Measurements from ENCODE around the gene C20orf202.

DNA sequence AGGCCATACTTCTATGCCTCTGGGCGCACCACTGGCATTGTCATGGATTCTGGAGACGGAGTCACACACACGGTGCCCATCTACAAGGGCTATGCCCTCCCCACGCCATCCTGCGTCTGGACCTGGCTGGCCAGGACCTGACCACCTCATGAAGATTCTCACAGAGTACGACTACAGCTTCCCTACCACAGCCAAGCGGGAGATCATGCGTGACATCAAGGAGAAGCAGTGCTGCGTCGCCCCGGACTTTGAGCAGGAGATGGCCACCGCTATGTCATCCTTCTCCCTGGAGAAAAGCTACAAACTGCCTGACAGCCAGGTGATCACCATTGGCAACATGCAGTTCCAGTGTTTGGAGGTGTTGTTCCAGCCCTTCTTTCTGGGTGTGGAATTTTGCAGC is 42.3 kb upstream of the C20orf202 start:
- no peak for TF ChIP-seq EZH2 (IDR thresholded peaks at IDR 0.05; ENCODE audit: borderline replicate concordance, low read length)
- TF ChIP-seq, protein P1, sequence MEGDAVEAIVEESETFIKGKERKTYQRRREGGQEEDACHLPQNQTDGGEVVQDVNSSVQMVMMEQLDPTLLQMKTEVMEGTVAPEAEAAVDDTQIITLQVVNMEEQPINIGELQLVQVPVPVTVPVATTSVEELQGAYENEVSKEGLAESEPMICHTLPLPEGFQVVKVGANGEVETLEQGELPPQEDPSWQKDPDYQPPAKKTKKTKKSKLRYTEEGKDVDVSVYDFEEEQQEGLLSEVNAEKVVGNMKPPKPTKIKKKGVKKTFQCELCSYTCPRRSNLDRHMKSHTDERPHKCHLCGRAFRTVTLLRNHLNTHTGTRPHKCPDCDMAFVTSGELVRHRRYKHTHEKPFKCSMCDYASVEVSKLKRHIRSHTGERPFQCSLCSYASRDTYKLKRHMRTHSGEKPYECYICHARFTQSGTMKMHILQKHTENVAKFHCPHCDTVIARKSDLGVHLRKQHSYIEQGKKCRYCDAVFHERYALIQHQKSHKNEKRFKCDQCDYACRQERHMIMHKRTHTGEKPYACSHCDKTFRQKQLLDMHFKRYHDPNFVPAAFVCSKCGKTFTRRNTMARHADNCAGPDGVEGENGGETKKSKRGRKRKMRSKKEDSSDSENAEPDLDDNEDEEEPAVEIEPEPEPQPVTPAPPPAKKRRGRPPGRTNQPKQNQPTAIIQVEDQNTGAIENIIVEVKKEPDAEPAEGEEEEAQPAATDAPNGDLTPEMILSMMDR (conservative IDR thresholded peaks at IDR 0.05 in 1 of 2, IDR thresholded peaks at IDR 0.05 in 1 of 2; ENCODE audit: extremely low read depth in 1 of 2, insufficient read depth in 1 of 2, low read depth in 1 of 2, low read length in 2 of 2) = no peak
